ENCODE results near the gene RAMP1. TPM values are rescaled to one million over a fixed set of nuclear protein-coding genes. Genes with fewer than 3 reads are reported as not detected.

Gene RAMP1
- total RNA-seq, 1 donor from 2014 or later = 2.1 TPM

DNA sequence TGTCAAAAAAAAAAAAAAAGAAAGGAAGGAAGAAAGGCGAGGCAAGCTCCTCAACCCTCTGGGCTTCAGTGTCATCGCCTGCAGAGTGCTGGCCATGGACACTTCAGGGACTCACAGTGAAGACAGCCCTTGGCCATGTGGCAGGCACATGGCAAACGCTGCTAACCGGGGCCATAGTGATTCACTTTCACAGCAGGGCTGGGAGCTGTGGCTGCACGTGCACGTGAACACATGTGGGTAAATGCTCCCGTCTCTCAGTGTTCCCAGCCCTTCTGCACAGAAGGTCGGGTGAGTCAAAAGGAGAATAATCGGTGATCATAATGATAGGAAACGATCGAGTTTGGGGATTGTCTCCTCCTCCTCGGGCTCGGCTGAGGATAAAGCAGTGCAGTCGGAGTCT lies 61.2 kb downstream of the RAMP1 start:
- no peaks in the 10 kb centered on the region for H3K9me3 Mint-ChIP-seq
- H3K27ac Mint-ChIP-seq = no peak overlapping the region
- no peaks in the 10 kb centered on the region for H3K36me3 Mint-ChIP-seq
- DNase-seq (ENCODE audit: low spot score in 2 of 2, unreplicated experiment in 2 of 2) = no peak
- no peaks in the 10 kb centered on the region for H3K4me1 Mint-ChIP-seq
- H3K4me3 Mint-ChIP-seq = no peak overlapping the region
- TF ChIP-seq, protein P1, sequence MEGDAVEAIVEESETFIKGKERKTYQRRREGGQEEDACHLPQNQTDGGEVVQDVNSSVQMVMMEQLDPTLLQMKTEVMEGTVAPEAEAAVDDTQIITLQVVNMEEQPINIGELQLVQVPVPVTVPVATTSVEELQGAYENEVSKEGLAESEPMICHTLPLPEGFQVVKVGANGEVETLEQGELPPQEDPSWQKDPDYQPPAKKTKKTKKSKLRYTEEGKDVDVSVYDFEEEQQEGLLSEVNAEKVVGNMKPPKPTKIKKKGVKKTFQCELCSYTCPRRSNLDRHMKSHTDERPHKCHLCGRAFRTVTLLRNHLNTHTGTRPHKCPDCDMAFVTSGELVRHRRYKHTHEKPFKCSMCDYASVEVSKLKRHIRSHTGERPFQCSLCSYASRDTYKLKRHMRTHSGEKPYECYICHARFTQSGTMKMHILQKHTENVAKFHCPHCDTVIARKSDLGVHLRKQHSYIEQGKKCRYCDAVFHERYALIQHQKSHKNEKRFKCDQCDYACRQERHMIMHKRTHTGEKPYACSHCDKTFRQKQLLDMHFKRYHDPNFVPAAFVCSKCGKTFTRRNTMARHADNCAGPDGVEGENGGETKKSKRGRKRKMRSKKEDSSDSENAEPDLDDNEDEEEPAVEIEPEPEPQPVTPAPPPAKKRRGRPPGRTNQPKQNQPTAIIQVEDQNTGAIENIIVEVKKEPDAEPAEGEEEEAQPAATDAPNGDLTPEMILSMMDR (IDR thresholded peaks at IDR 0.05; ENCODE audit: unreplicated experiment) = no peak
- peaks cover 4% of the 10 kb centered on the region for H3K27me3 Mint-ChIP-seq (ENCODE audit: low read depth)

DNA sequence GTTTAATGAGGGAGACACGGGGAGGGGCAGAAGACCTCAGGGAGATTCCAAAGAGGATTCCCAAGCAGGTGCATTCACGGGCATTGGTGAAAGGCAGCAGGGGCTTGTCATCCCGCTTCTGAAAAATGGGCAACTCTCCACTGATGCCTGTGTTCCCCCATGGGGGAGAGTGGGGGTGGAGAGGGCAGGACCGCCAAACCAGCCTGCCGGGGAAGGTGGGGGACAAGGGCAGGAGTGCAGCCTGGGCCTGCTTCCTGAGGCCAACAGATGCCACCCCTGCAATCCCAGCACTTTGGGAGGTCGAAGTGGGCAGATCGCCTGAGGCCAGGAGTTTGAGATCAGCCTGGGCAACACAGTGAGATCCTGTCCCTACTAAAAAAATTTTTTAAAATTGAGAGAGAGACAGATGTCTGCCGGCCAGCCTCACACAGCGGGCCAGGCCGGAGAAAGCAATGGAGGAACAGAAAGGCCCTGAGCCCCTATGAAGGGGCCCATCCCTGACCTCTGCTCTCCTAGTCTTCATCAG lies 62.6 kb downstream of the RAMP1 start:
- no peaks in the 10 kb centered on the region for H3K4me1 Mint-ChIP-seq
- no peaks in the 10 kb centered on the region for H3K36me3 Mint-ChIP-seq
- no peak for DNase-seq (ENCODE audit: low spot score in 2 of 2, unreplicated experiment in 2 of 2)
- H3K27ac Mint-ChIP-seq = no peak overlapping the region
- no peaks in the 10 kb centered on the region for H3K9me3 Mint-ChIP-seq
- peaks cover 4% of the 10 kb centered on the region for H3K27me3 Mint-ChIP-seq (ENCODE audit: low read depth)
- no peak overlapping the region for H3K4me3 Mint-ChIP-seq
- TF ChIP-seq, protein P1 (IDR thresholded peaks at IDR 0.05; ENCODE audit: unreplicated experiment) = no peak

DNA sequence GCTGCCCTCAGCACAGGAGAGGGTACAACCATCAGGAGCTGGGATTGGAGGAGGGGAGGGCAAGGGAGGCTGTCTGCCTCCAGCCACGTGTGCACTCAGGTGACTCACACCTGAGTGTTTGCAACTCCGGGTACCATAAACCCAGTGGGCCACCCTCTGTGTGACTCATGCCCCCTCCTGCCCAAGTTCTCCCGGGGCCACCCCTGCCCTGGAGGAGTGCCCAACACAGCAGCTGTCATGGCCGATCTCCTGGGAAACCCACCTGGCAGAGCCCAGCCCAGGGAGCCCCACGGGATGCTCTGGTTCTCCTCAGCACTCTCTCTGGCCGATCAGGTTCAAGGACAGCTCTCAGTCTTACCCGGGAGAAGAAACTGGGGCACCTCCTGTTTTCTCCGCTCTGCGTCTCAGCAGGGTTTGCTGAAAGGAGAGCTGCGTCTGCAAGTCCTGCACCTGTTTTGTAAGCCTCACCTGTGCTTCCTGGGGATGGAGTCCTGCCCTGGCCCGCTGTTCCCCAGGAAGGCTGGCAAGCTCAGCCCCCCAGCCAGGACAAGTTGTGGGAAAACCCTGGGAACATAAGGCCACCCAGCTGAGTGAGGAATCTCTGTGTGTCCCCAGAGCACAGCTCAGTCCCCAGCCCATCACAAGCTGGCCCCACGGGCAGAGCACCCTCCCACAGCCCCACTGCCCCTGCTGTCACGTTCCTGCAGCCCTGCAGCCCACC lies 63.4 kb downstream of the RAMP1 start:
- H3K4me1 Mint-ChIP-seq = no peaks in the 10 kb centered on the region
- H3K27ac Mint-ChIP-seq = no peak overlapping the region
- no peaks in the 10 kb centered on the region for H3K36me3 Mint-ChIP-seq
- peaks cover 1% of the 10 kb centered on the region for H3K9me3 Mint-ChIP-seq
- TF ChIP-seq, protein P1 (IDR thresholded peaks at IDR 0.05; ENCODE audit: unreplicated experiment) = no peak
- H3K4me3 Mint-ChIP-seq = no peak overlapping the region
- peaks cover 6% of the 10 kb centered on the region for H3K27me3 Mint-ChIP-seq (ENCODE audit: low read depth)
- no peak for DNase-seq (ENCODE audit: low spot score in 2 of 2, unreplicated experiment in 2 of 2)

DNA sequence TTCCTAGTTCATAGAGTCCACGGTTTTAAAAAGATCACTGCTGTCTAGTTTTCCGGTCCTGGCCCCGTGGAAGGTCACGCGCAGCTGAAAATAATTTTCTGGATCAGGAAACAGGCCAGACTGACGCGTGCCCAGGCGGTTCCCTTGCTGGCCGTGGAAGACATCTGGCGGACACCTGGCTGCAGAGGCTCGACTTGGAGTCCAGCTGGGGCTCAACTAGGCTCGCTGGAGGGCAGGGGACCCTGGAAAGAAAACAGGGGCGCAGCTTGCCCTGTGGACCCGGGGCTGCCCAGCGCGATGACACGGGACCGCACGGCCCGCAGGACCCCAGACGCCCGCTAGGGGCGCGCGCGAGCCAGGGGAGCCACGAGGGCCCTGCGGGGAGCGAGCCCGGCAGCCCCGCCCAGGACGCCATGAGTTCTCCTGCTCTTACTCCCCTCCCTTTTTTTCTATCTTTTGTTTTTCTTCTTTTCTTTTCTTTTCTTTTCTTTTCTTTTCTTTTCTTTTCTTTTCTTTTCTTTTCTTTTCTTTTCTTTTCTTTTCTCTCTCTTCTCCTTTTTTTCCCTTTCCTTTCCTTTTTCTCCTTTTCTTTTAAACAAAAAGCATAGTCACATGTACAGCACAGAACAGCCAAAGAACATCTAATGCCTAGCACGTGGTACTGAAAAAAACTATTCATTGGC lies 64.2 kb downstream of the RAMP1 start:
- TF ChIP-seq, protein P1 (IDR thresholded peaks at IDR 0.05; ENCODE audit: unreplicated experiment) = peak; percentile 88
- Mint-ChIP-seq H3K27ac (no peak overlapping the region), H3K4me1 (no peaks in the 10 kb centered on the region), H3K27me3 (ENCODE audit: low read depth) (peaks cover 7% of the 10 kb centered on the region), H3K4me3 (peak overlapping the region; percentile 8), H3K9me3 (peaks cover 5% of the 10 kb centered on the region), H3K36me3 (no peaks in the 10 kb centered on the region)
- DNase-seq (ENCODE audit: low spot score in 2 of 2, unreplicated experiment in 2 of 2) = peak; percentile 67 to 88

DNA sequence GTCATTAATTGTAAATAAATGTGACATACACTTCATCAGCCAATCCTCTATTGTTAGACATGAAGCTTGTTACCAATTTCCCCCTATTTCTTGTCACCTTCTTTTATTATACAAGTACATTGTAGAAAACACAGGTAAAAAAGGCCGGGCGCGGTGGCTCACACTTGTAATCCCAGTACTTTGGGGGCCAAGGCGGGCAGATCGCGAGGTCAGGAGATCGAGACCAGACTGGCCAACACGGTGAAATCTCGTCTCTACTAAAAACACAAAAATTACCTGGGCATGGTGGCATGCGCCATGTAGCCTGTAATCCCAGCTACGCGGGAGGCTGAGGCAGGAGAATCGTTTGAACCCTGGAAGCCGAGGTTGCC lies 64.7 kb downstream of the RAMP1 start:
- peaks cover 7% of the 10 kb centered on the region for H3K27me3 Mint-ChIP-seq (ENCODE audit: low read depth)
- DNase-seq (ENCODE audit: low spot score in 2 of 2, unreplicated experiment in 2 of 2) = no peak
- TF ChIP-seq, protein P1 (IDR thresholded peaks at IDR 0.05; ENCODE audit: unreplicated experiment) = no peak
- H3K4me3 Mint-ChIP-seq = no peak overlapping the region
- no peak overlapping the region for H3K27ac Mint-ChIP-seq
- no peaks in the 10 kb centered on the region for H3K36me3 Mint-ChIP-seq
- no peaks in the 10 kb centered on the region for H3K4me1 Mint-ChIP-seq
- peaks cover 6% of the 10 kb centered on the region for H3K9me3 Mint-ChIP-seq
